A549 (cell line): ENCODE results near the gene TBRG4. TPM values are rescaled to one million over a fixed set of nuclear protein-coding genes. Genes with fewer than 3 reads are reported as not detected.

Experiments used
- ATAC-seq, 2 experiments: fragments of 200-7000 bp in 1 of 2; fragments of >200 bp in 1 of 2; cut with Nextera tagmentation in 1 of 2; cut with Tn5 transposase in 1 of 2; 3 replicates each; pipeline versions ENCODE4 v1.8.0 to v1.9.1; 2018 to 2020; ENCODE audit warnings: mild to moderate bottlenecking in 1 of 2, moderate library complexity in 1 of 2
- CTCF ChIA-PET: fragments of 300-600 bp; sonication (Branson Sonifier 250); formaldehyde crosslinking; extraction: SDS; loops from one replicate; lab custom pipeline; 2021; ENCODE audit warnings: antibody characterized with exemption, inconsistent platforms; lab: Yijun Ruan, JAX
- POLR2A ChIA-PET: fragments of 350-600 bp; formaldehyde crosslinking; extraction: SDS; loops from one replicate; lab custom pipeline; 2021; ENCODE audit warnings: antibody characterized with exemption, inconsistent platforms; lab: Yijun Ruan, JAX
- DNase-seq, 2 experiments: peaks; one replicate each; pipeline versions ENCODE4 v3.0.0 to v3.0.0-alpha.2; 2011 to 2016; ENCODE audit warnings: low read depth in 1 of 2, low spot score in 1 of 2
- FAIRE-seq: peaks from 2 replicates; lab custom pipeline; 2011; peaks lifted over from hg19 to GRCh38; lab: Jason Lieb, UNC
- H3K27ac ChIP-seq, 2 experiments: fragments of >200 bp; sonication (Bioruptor Twin); formaldehyde crosslinking; 3 replicates each; pipeline ENCODE4 v1.5.1; 2016 to 2017
- H3K4me1 ChIP-seq: fragments of >200 bp; sonication (Bioruptor Twin); formaldehyde crosslinking; 3 replicates; pipeline ENCODE4 v1.6.1; 2016
- H3K4me2 ChIP-seq: fragments of >200 bp; sonication (Bioruptor Twin); formaldehyde crosslinking; 3 replicates; pipeline ENCODE4 v1.6.1; 2016
- H3K4me3 ChIP-seq: fragments of >200 bp; sonication (Bioruptor Twin); formaldehyde crosslinking; 3 replicates; pipeline ENCODE4 v1.5.1; 2016
- H3K9me3 ChIP-seq: fragments of >200 bp; sonication (Bioruptor Twin); formaldehyde crosslinking; 3 replicates; pipeline ENCODE4 v1.6.1; 2016
- CBX2 ChIP-seq: fragments of 200-600 bp; sonication (generic); IDR thresholded peaks from 2 replicates; pipeline ENCODE4 v1.6.1; 2016; ENCODE audit warnings: low read depth, mild to moderate bottlenecking, borderline replicate concordance
- CBX8 ChIP-seq: fragments of 200-600 bp; sonication (generic); IDR thresholded peaks from 2 replicates; pipeline ENCODE4 v1.6.1; 2016
- CHD4 ChIP-seq: fragments of 200-600 bp; sonication (generic); IDR thresholded peaks from 2 replicates; pipeline ENCODE4 v1.6.1; 2016; ENCODE audit warnings: antibody characterized with exemption, mild to moderate bottlenecking, borderline replicate concordance
- CTCF ChIP-seq: fragments of >200 bp; sonication (Bioruptor Twin); formaldehyde crosslinking; IDR thresholded peaks from 3 replicates; pipeline ENCODE4 v1.5.1; 2016
- EP300 ChIP-seq, 2 experiments: fragments of >200 bp; sonication (Bioruptor Twin); formaldehyde crosslinking; IDR thresholded peaks; 2 replicates in 1 of 2; 3 replicates in 1 of 2; pipeline ENCODE4 v1.6.1; 2016 to 2017
- ESRRA ChIP-seq: fragments of 150-350 bp; IDR thresholded peaks from 2 replicates; pipeline ENCODE4 v1.6.1; 2014; ENCODE audit warnings: mild to moderate bottlenecking, low read length, borderline replicate concordance
- FOSB ChIP-seq: fragments of 250-450 bp; sonication (Bioruptor Pico); IDR thresholded peaks from 2 replicates; pipeline ENCODE4 v1.5.0; 2020; ENCODE audit warnings: mild to moderate bottlenecking, moderate library complexity
- GATA3 ChIP-seq: IDR thresholded peaks from 2 replicates; pipeline ENCODE4 v1.6.1; 2012; ENCODE audit warnings: borderline replicate concordance
- HES2 ChIP-seq: fragments of >200 bp; sonication (Bioruptor Twin); formaldehyde crosslinking; IDR thresholded peaks from 2 replicates; pipeline ENCODE4 v1.6.1; 2016
- HEYL ChIP-seq: fragments of 250-450 bp; sonication (Bioruptor Pico); IDR thresholded peaks from 2 replicates; pipeline ENCODE4 v1.8.0; 2021; ENCODE audit warnings: mild to moderate bottlenecking, moderate library complexity
- JUNB ChIP-seq: fragments of >200 bp; sonication (Bioruptor Twin); formaldehyde crosslinking; IDR thresholded peaks from 2 replicates; pipeline ENCODE4 v1.6.1; 2016
- MAFK ChIP-seq: fragments of 450-650 bp; IDR thresholded peaks from 2 replicates; pipeline ENCODE4 v1.6.1; 2014; ENCODE audit not compliant: partially characterized antibody
- MYC ChIP-seq: IDR thresholded peaks from 2 replicates; pipeline ENCODE4 v1.6.1; 2012; ENCODE audit warnings: mild to moderate bottlenecking, inconsistent platforms, low read length, improper control_type of control experiment, borderline replicate concordance
- NFE2L2 ChIP-seq: fragments of 150-350 bp; conservative IDR thresholded peaks from 2 replicates; pipeline ENCODE4 v1.6.1; 2014; ENCODE audit warnings: low read length
- PBX3 ChIP-seq: IDR thresholded peaks from 2 replicates; pipeline ENCODE4 v1.6.1; 2012
- RAD21 ChIP-seq, 2 experiments: fragments of >200 bp in 1 of 2; sonication (Bioruptor Twin) in 1 of 2; formaldehyde crosslinking in 1 of 2; IDR thresholded peaks in 1 of 2; conservative IDR thresholded peaks in 1 of 2; 2 replicates in 1 of 2; 3 replicates in 1 of 2; pipeline ENCODE4 v1.6.1; 2012 to 2018; ENCODE audit warnings: inconsistent platforms in 1 of 2
- RARB ChIP-seq: fragments of 250-450 bp; sonication (Bioruptor Pico); IDR thresholded peaks from 2 replicates; pipeline ENCODE4 v1.8.0; 2021; ENCODE audit warnings: mild to moderate bottlenecking, moderate library complexity
- RNF2 ChIP-seq: fragments of 200-600 bp; sonication (generic); IDR thresholded peaks from 2 replicates; pipeline ENCODE4 v1.6.1; 2016; ENCODE audit warnings: low read depth, mild to moderate bottlenecking, antibody characterized with exemption, moderate library complexity, borderline replicate concordance
- TP53 ChIP-seq: fragments of 250-450 bp; sonication (Bioruptor Pico); IDR thresholded peaks from 2 replicates; pipeline ENCODE4 v1.5.0; 2021; ENCODE audit warnings: mild to moderate bottlenecking, moderate library complexity
- ZFP36 ChIP-seq: fragments of 450-650 bp; IDR thresholded peaks from 2 replicates; pipeline ENCODE4 v1.6.1; 2014; ENCODE audit warnings: borderline replicate concordance; ENCODE audit not compliant: partially characterized antibody
- whole genome bisulfite sequencing: methylation state at CpG from one replicate; pipeline ENCODE4 v1.1.6; 2017; ENCODE audit errors: missing lambda C conversion rate; 5-methylcytosine and 5-hydroxymethylcytosine counted together
- polyA plus RNA-seq, 4 experiments: library from polyadenylated mRNA; depleted of rRNA in 3 of 4; stranded (reverse); fragments of >200 nt; fragmentation: RNase III in 1 of 4; extraction: RNeasy Plus Mini Kit Qiagen cat#74134 plus additional on column Dnase treatment in 1 of 4; gene quantifications; 2 replicates in 3 of 4; 3 replicates in 1 of 4; pipeline ENCODE4 v1.2.3, GENCODE V29; 2011 to 2017

TBRG4 gene
- polyA plus RNA-seq, 2 of the 4 experiments (the other 2 are of a cell fraction) = 88.8 to 100 TPM

GRCh38 chr7:45149606-45150005 lies 38.1 kb upstream of the TBRG4 start:
- ATAC-seq (no peak), FAIRE-seq (no peak), DNase-seq (no peak)
- Histone ChIP-seq H3K9me3 (no peaks in the 10 kb centered on the region), H3K4me2 (no peak overlapping the region), H3K4me3 (no peak overlapping the region), H3K27ac (no peak overlapping the region), H3K4me1 (no peaks in the 10 kb centered on the region)
- 32% methylated on average over 5 of the region's 5 CpGs for WGBS
- ChIA-PET CTCF (interaction anchor here (0.6 to 11.0 kb wide), 3 partner anchors 110 to 425 kb away, joined by 3 to 112 read pairs (median 3); no protein-coding TSS in a partner anchor), POLR2A (no interaction called here)
- no peak for TF ChIP-seq RAD21 (conservative IDR thresholded peaks at IDR 0.05 in 1 of 2, IDR thresholded peaks at IDR 0.05 in 1 of 2)
- no peak for TF ChIP-seq GATA3
- no peak for TF ChIP-seq TP53 (CRISPR knock-in tag)
- TF ChIP-seq CBX8 = no peak
- no peak for TF ChIP-seq EP300 (IDR thresholded peaks at IDR 0.05)
- TF ChIP-seq RNF2 = no peak
- no peak for TF ChIP-seq JUNB
- no peak for TF ChIP-seq ESRRA
- TF ChIP-seq FOSB (CRISPR knock-in tag) = no peak
- TF ChIP-seq MYC = no peak
- no peak for TF ChIP-seq HEYL
- no peak for TF ChIP-seq PBX3

- POLR2A ChIA-PET = no interaction called here
- H3K4me1 ChIP-seq = no peaks in the 10 kb centered on the region
- H3K4me3 ChIP-seq = no peak overlapping the region
- no peak overlapping the region for H3K4me2 ChIP-seq
- no peak for FAIRE-seq
- no peak for ATAC-seq
- TF ChIP-seq HES2 = no peak
- no peak for TF ChIP-seq RARB (CRISPR knock-in tag)
- no peak for TF ChIP-seq JUNB
- TF ChIP-seq PBX3 = no peak
- TF ChIP-seq NFE2L2 = no peak
- TF ChIP-seq RNF2 = no peak
- no peak for TF ChIP-seq MAFK
- no peak for TF ChIP-seq CHD4
- no peak for TF ChIP-seq FOSB (CRISPR knock-in tag)
- TF ChIP-seq CTCF = no peak
- CTCF ChIA-PET = no interaction called here
- no peak for DNase-seq
- WGBS = 81% methylated on average over 10 of the region's 10 CpGs
- H3K27ac ChIP-seq = no peak overlapping the region
- H3K9me3 ChIP-seq = no peaks in the 10 kb centered on the region
These were observed 37.1 kb upstream of the TBRG4 start for GRCh38 chr7:45148653-45148973.

- H3K4me1 ChIP-seq = no peaks in the 10 kb centered on the region
- FAIRE-seq (no peak), ATAC-seq (peak in 1 of 2 experiments; percentile 28; a peak in 2 of 6 replicates), DNase-seq (no peak)
- H3K27ac ChIP-seq = no peak overlapping the region
- ChIA-PET CTCF (interaction anchor here (0.8 to 1.4 kb wide), 2 partner anchors 12 to 706 kb away, joined by 3 to 5 read pairs; no protein-coding TSS in a partner anchor), POLR2A (no interaction called here)
- TF ChIP-seq CBX2 (no peak), ZFP36 (peak; percentile 28)
- no peak overlapping the region for H3K4me3 ChIP-seq
- 62% methylated on average over 32 of the region's 32 CpGs for whole genome bisulfite sequencing
- H3K4me2 ChIP-seq = no peak overlapping the region
- H3K9me3 ChIP-seq = no peaks in the 10 kb centered on the region
These were observed 36.6 kb upstream of the TBRG4 start for GRCh38 chr7:45147858-45148652.
